ENCODE results near the gene TRIM62.

GRCh38 chr1:33231166-33231565 lies 49.3 kb upstream of the TRIM62 start:
- no peak for TF ChIP-seq POLR2AphosphoS5 (IDR thresholded peaks at IDR 0.05; ENCODE audit: low read depth)
- TF ChIP-seq CTCF (conservative IDR thresholded peaks at IDR 0.05; ENCODE audit: low read depth in 2 of 2) = no peak
- no peak for TF ChIP-seq CREB1 (CRISPR knock-in tag; IDR thresholded peaks at IDR 0.05; ENCODE audit: low read depth)
- TF ChIP-seq EZH2 (IDR thresholded peaks at IDR 0.05; ENCODE audit: low read depth, unreplicated experiment) = no peak
- TF ChIP-seq EZH2phosphoT487 (IDR thresholded peaks at IDR 0.05; ENCODE audit: unreplicated experiment) = no peak
- no peak for TF ChIP-seq JUNB (IDR thresholded peaks at IDR 0.05; ENCODE audit: unreplicated experiment)
- no peak for TF ChIP-seq REST (IDR thresholded peaks at IDR 0.05; ENCODE audit: unreplicated experiment)
- TF ChIP-seq ZNF114 (CRISPR knock-in tag; IDR thresholded peaks at IDR 0.05) = no peak
- no peak for TF ChIP-seq ETS1 (IDR thresholded peaks at IDR 0.05)
- no peak for TF ChIP-seq NANOG (IDR thresholded peaks at IDR 0.05; ENCODE audit: borderline replicate concordance)
- no peak for TF ChIP-seq STAT1 (IDR thresholded peaks at IDR 0.05; ENCODE audit: unreplicated experiment)
- TF ChIP-seq ZNF462 (CRISPR knock-in tag; IDR thresholded peaks at IDR 0.05) = no peak

All from GM23338 (cell line).